HEK293 (cell line): ENCODE measurements around the gene TSPAN10.

Source experiments
- CTCF ChIA-PET: fragments of 350-600 bp; formaldehyde crosslinking; extraction: SDS; loops from one replicate; lab custom pipeline; 2021; ENCODE audit warnings: antibody characterized with exemption; lab: Yijun Ruan, JAX
- POLR2A ChIA-PET: fragments of 300-600 bp; formaldehyde crosslinking; extraction: SDS; loops from one replicate; lab custom pipeline; 2020; ENCODE audit warnings: antibody characterized with exemption, inconsistent platforms; lab: Yijun Ruan, JAX
- H3K27ac ChIP-seq: fragments of 200-500 bp; sonication (Bioruptor generic); 2 replicates; pipeline ENCODE4 v1.5.1; 2014; ENCODE audit warnings: low read depth, low read length, control low read depth, inconsistent platforms; ENCODE audit errors: extremely low read depth
- H3K36me3 ChIP-seq, 2 experiments: fragments of 200-500 bp in 1 of 2; sonication (Bioruptor generic) in 1 of 2; 1 replicate in 1 of 2; 2 replicates in 1 of 2; pipeline ENCODE4 v1.5.1; 2014 to 2017; ENCODE audit warnings: inconsistent platforms in 2 of 2, low read length in 2 of 2; ENCODE audit not compliant: control insufficient read depth in 2 of 2, insufficient read depth in 1 of 2
- H3K4me1 ChIP-seq: fragments of 200-500 bp; sonication (Bioruptor generic); 2 replicates; pipeline ENCODE4 v1.5.1; 2014; ENCODE audit warnings: mild to moderate bottlenecking, low read length, inconsistent platforms; ENCODE audit not compliant: control insufficient read depth, insufficient read depth
- H3K4me3 ChIP-seq: 2 replicates; pipeline ENCODE4 v1.5.1; 2011; ENCODE audit warnings: low read depth, mild to moderate bottlenecking, control low read depth, low read length, moderate library complexity
- H3K9me3 ChIP-seq: fragments of 200-500 bp; sonication (Bioruptor generic); 2 replicates; pipeline ENCODE4 v1.5.1; 2014; ENCODE audit warnings: low read depth, low read length, inconsistent platforms; ENCODE audit not compliant: control insufficient read depth, insufficient read depth
- PRDM1 ChIP-seq: fragments of 450-650 bp; formaldehyde crosslinking; IDR thresholded peaks from 2 replicates; pipeline ENCODE4; 2016; ENCODE audit warnings: missing biosample characterization, missing genetic modification characterization
- SCRT1 ChIP-seq: fragments of 450-650 bp; formaldehyde crosslinking; IDR thresholded peaks from 2 replicates; pipeline ENCODE4 v1.5.1; 2016; ENCODE audit warnings: missing biosample characterization, missing genetic modification characterization, borderline replicate concordance
- YY2 ChIP-seq: fragments of 450-650 bp; formaldehyde crosslinking; IDR thresholded peaks from 2 replicates; pipeline ENCODE4 v1.5.1; 2016; ENCODE audit warnings: missing biosample characterization, missing genetic modification characterization
- ZNF221 ChIP-seq: fragments of 450-650 bp; formaldehyde crosslinking; IDR thresholded peaks from 2 replicates; pipeline ENCODE4 v1.5.1; 2017; ENCODE audit warnings: missing biosample characterization, missing genetic modification characterization, borderline replicate concordance
- ZNF248 ChIP-seq: fragments of 450-650 bp; formaldehyde crosslinking; IDR thresholded peaks from 2 replicates; pipeline ENCODE4 v1.5.1; 2017; ENCODE audit warnings: missing biosample characterization, missing genetic modification characterization
- ZNF354C ChIP-seq: fragments of 450-650 bp; formaldehyde crosslinking; IDR thresholded peaks from 2 replicates; pipeline ENCODE4 v1.5.1; 2016; ENCODE audit warnings: missing biosample characterization, missing genetic modification characterization, low read depth, borderline replicate concordance
- ZNF404 ChIP-seq: fragments of 450-650 bp; formaldehyde crosslinking; IDR thresholded peaks from 2 replicates; pipeline ENCODE4 v1.5.1; 2017; ENCODE audit warnings: missing biosample characterization, missing genetic modification characterization
- ZNF426 ChIP-seq: fragments of 450-650 bp; formaldehyde crosslinking; IDR thresholded peaks from 2 replicates; pipeline ENCODE4 v1.5.1; 2017; ENCODE audit warnings: missing biosample characterization, missing genetic modification characterization, mild to moderate bottlenecking, inconsistent platforms, moderate library complexity
- ZNF561 ChIP-seq: fragments of 450-650 bp; IDR thresholded peaks from 2 replicates; pipeline ENCODE4 v1.5.1; 2018; ENCODE audit warnings: missing biosample characterization, missing genetic modification characterization, borderline replicate concordance
- ZNF610 ChIP-seq: fragments of 450-650 bp; formaldehyde crosslinking; IDR thresholded peaks from 2 replicates; pipeline ENCODE4 v1.5.1; 2016; ENCODE audit warnings: missing biosample characterization, missing genetic modification characterization, borderline replicate concordance
- ZNF670 ChIP-seq: fragments of 450-650 bp; formaldehyde crosslinking; IDR thresholded peaks from 2 replicates; pipeline ENCODE4 v1.5.1; 2016; ENCODE audit warnings: missing biosample characterization, missing genetic modification characterization, low read depth
- ZNF701 ChIP-seq: fragments of 450-650 bp; formaldehyde crosslinking; IDR thresholded peaks from 2 replicates; pipeline ENCODE4 v1.5.1; 2016; ENCODE audit warnings: missing biosample characterization, missing genetic modification characterization
- ZNF776 ChIP-seq: fragments of 450-650 bp; formaldehyde crosslinking; IDR thresholded peaks from 2 replicates; pipeline ENCODE4 v1.5.0; 2017; ENCODE audit warnings: missing biosample characterization, missing genetic modification characterization, borderline replicate concordance
- ZNF843 ChIP-seq: fragments of 450-650 bp; formaldehyde crosslinking; IDR thresholded peaks from 2 replicates; pipeline ENCODE4 v1.5.1; 2016; ENCODE audit warnings: missing biosample characterization, missing genetic modification characterization
- TF ChIP-seq, protein P1 (sequence below): fragments of 450-650 bp; IDR thresholded peaks from 2 replicates; pipeline ENCODE4 v1.5.1; 2018; ENCODE audit warnings: missing biosample characterization, mild to moderate bottlenecking, missing genetic modification characterization
- TF ChIP-seq, protein P2 (sequence below): fragments of 450-650 bp; formaldehyde crosslinking; IDR thresholded peaks from 2 replicates; pipeline ENCODE4 v1.5.0; 2017; ENCODE audit warnings: missing biosample characterization, missing genetic modification characterization, borderline replicate concordance
- TF ChIP-seq, protein P3 (sequence below): fragments of 450-650 bp; formaldehyde crosslinking; IDR thresholded peaks from 2 replicates; pipeline ENCODE4 v1.5.1; 2016; ENCODE audit warnings: missing biosample characterization, missing genetic modification characterization
- TF ChIP-seq, protein P4 (sequence below): fragments of 450-650 bp; formaldehyde crosslinking; IDR thresholded peaks from 2 replicates; pipeline ENCODE4 v1.5.1; 2016; ENCODE audit warnings: missing biosample characterization, missing genetic modification characterization
- TF ChIP-seq, protein P5 (sequence below): fragments of 450-650 bp; formaldehyde crosslinking; IDR thresholded peaks from 2 replicates; pipeline ENCODE4 v1.5.1; 2016; ENCODE audit warnings: missing biosample characterization, missing genetic modification characterization, borderline replicate concordance

TSPAN10 gene

DNA sequence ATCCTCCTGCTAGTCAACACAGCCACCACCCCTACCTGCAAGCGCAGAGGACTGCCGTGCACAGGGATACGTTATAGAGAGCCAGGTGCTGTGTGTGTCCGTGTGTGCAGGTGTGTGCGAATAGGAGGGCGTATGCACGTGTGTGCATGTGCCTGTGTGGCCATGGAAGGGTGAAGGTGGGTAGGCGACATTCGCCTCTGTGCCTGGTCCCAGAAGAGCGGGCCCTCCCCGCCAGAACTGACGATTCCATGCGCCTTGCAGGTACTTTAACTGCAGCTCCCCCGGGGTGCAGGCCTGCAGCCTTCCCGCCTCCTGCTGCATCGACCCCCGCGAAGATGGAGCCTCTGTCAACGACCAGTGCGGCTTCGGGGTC is 10.6 kb downstream of the TSPAN10 start:
- H3K4me3 ChIP-seq: no peak overlapping the region
- CTCF ChIA-PET: no interaction called here
- no peak for TF ChIP-seq PRDM1 (tag by site-specific recombination)
- TF ChIP-seq, protein P1, sequence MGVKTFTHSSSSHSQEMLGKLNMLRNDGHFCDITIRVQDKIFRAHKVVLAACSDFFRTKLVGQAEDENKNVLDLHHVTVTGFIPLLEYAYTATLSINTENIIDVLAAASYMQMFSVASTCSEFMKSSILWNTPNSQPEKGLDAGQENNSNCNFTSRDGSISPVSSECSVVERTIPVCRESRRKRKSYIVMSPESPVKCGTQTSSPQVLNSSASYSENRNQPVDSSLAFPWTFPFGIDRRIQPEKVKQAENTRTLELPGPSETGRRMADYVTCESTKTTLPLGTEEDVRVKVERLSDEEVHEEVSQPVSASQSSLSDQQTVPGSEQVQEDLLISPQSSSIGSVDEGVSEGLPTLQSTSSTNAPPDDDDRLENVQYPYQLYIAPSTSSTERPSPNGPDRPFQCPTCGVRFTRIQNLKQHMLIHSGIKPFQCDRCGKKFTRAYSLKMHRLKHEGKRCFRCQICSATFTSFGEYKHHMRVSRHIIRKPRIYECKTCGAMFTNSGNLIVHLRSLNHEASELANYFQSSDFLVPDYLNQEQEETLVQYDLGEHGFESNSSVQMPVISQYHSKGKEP (tag by site-specific recombination): peak; percentile 45; the same call in 1 of the 2 replicates
- TF ChIP-seq, all 188 proteins: peak for 1

DNA sequence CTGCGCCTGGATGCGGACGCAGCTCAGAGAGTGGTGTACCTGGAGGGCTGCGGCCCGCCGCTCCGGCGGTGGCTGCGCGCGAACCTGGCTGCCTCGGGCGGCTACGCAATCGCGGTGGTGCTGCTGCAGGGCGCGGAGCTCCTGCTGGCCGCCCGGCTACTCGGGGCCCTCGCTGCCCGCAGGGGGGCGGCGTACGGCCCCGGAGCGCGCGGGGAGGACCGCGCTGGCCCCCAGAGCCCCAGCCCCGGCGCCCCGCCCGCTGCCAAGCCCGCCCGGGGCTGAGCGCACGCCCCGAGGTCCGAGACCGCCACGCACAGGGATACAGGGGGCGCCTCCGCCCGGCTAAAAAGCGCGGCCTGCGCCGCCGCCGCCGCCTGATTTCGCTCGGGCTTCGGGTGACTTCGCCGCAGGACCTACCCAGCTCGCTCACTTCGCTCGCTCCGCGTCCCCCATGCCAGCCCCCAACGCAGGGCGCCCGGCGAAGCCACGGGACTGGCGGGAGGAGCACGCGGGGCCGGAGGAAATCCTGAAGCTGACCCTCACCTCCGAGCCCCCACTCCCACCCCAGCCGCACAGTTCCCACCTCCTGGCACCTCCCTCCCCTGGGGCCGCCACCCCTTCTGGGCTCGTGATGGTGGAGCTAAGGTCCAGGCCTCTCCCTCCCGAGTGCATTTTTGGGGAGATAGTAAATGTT is 11.2 kb downstream of the TSPAN10 start:
- no peaks in the 10 kb centered on the region for H3K4me1 ChIP-seq
- CTCF ChIA-PET: no interaction called here
- TF ChIP-seq, protein P2, sequence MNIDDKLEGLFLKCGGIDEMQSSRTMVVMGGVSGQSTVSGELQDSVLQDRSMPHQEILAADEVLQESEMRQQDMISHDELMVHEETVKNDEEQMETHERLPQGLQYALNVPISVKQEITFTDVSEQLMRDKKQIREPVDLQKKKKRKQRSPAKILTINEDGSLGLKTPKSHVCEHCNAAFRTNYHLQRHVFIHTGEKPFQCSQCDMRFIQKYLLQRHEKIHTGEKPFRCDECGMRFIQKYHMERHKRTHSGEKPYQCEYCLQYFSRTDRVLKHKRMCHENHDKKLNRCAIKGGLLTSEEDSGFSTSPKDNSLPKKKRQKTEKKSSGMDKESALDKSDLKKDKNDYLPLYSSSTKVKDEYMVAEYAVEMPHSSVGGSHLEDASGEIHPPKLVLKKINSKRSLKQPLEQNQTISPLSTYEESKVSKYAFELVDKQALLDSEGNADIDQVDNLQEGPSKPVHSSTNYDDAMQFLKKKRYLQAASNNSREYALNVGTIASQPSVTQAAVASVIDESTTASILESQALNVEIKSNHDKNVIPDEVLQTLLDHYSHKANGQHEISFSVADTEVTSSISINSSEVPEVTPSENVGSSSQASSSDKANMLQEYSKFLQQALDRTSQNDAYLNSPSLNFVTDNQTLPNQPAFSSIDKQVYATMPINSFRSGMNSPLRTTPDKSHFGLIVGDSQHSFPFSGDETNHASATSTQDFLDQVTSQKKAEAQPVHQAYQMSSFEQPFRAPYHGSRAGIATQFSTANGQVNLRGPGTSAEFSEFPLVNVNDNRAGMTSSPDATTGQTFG (tag by site-specific recombination): no peak
- TF ChIP-seq, protein P1 (tag by site-specific recombination): no peak
- TF ChIP-seq ZNF404: no peak
- TF ChIP-seq ZNF701: no peak
- no peak for TF ChIP-seq ZNF221 (tag by site-specific recombination)
- TF ChIP-seq, protein P3, sequence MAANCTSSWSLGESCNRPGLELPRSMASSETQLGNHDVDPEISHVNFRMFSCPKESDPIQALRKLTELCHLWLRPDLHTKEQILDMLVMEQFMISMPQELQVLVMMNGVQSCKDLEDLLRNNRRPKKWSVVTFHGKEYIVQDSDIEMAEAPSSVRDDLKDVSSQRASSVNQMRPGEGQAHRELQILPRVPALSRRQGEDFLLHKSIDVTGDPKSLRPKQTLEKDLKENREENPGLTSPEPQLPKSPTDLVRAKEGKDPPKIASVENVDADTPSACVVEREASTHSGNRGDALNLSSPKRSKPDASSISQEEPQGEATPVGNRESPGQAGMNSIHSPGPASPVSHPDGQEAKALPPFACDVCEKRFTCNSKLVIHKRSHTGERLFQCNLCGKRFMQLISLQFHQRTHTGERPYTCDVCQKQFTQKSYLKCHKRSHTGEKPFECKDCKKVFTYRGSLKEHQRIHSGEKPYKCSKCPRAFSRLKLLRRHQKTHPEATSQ (tag by site-specific recombination): no peak
- TF ChIP-seq, protein P4, sequence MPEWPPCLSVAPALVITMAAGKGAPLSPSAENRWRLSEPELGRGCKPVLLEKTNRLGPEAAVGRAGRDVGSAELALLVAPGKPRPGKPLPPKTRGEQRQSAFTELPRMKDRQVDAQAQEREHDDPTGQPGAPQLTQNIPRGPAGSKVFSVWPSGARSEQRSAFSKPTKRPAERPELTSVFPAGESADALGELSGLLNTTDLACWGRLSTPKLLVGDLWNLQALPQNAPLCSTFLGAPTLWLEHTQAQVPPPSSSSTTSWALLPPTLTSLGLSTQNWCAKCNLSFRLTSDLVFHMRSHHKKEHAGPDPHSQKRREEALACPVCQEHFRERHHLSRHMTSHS (tag by site-specific recombination): no peak
- TF ChIP-seq ZNF354C (tag by site-specific recombination): no peak
- no peak for TF ChIP-seq ZNF426
- no peak for TF ChIP-seq ZNF610
- TF ChIP-seq ZNF561: no peak
- TF ChIP-seq ZNF248 (tag by site-specific recombination): no peak
- no peak for TF ChIP-seq ZNF843 (tag by site-specific recombination)
- TF ChIP-seq SCRT1 (tag by site-specific recombination): no peak
- TF ChIP-seq ZNF670 (tag by site-specific recombination): no peak
- TF ChIP-seq, protein P5, sequence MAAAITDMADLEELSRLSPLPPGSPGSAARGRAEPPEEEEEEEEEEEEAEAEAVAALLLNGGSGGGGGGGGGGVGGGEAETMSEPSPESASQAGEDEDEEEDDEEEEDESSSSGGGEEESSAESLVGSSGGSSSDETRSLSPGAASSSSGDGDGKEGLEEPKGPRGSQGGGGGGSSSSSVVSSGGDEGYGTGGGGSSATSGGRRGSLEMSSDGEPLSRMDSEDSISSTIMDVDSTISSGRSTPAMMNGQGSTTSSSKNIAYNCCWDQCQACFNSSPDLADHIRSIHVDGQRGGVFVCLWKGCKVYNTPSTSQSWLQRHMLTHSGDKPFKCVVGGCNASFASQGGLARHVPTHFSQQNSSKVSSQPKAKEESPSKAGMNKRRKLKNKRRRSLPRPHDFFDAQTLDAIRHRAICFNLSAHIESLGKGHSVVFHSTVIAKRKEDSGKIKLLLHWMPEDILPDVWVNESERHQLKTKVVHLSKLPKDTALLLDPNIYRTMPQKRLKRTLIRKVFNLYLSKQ: no peak
- no peak for TF ChIP-seq ZNF776 (tag by site-specific recombination)
- no peak for TF ChIP-seq YY2
- H3K4me3 ChIP-seq: no peak overlapping the region
- peaks cover 0 to 6% of the 10 kb centered on the region in 2 experiments; a peak in 1 of 3 replicates for H3K36me3 ChIP-seq
- POLR2A ChIA-PET: interaction anchor here (0.6 to 2.0 kb wide), 2 partner anchors 17 to 32 kb away, joined by 5 to 10 read pairs; no protein-coding TSS in a partner anchor
- no peaks in the 10 kb centered on the region for H3K9me3 ChIP-seq
- no peak overlapping the region for H3K27ac ChIP-seq

More for the DNA sequence above, 10.6 kb downstream of the TSPAN10 start:
- Histone ChIP-seq H3K9me3 (no peaks in the 10 kb centered on the region), H3K27ac (no peak overlapping the region), H3K4me1 (no peaks in the 10 kb centered on the region), H3K36me3 (peaks cover 0 to 6% of the 10 kb centered on the region in 2 experiments; a peak in 1 of 3 replicates)
- POLR2A ChIA-PET: interaction anchor here (0.6 to 2.0 kb wide), 3 partner anchors 8 to 33 kb away, joined by 3 to 10 read pairs (median 5); no protein-coding TSS in a partner anchor
